ENCODE measurements around the gene TUBB4B.

The TUBB4B gene

DNA sequence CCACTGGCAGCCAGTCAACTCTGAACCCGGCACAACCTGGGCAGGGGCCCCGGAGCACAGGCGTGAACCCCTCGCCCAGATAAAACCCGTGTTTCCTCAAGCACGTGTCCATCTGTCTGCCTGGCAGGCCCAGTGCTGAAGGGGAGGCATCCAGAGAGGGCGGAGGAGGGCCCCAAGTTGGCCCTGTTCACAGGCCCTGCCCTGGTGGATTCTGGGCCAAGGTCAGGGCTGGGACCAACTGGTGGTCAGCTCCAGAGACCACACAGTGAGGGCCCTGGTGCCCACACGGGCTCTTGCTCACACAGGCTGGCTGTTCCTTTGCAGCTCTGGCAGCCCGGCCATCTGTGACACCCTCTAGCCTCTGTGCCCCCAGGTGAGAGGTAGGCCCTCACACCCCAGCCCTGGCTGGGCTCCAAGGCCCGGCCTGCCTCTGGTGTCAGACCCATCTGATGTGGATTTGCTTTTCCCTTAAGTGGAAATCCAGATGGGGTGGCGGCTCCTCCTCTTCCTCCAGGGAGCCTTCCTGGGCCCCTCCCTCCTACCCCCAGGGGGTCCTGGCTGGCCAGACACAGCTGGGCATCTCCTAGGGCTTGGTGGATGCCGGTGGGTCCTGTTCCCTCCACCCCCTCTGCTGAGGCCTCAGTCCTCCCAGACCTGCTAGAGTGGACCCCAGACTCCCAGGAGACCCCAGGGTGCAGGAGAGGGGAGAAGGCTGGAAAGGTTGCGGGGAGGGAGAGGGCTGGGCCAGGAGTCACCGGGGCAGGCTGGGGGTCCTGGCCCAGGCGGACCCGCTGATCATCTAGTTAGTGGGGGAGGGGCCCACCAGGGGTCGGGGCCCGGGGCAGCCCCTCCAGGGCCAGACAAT, 9.5 kb downstream of the TUBB4B start:
- in situ Hi-C loops (cut with HindIII; ENCODE audit: low sequenced_read_pairs), result no loop called here
- DNase-seq (ENCODE audit: low read depth, low spot score), result no peak
- TF ChIP-seq, protein P1, sequence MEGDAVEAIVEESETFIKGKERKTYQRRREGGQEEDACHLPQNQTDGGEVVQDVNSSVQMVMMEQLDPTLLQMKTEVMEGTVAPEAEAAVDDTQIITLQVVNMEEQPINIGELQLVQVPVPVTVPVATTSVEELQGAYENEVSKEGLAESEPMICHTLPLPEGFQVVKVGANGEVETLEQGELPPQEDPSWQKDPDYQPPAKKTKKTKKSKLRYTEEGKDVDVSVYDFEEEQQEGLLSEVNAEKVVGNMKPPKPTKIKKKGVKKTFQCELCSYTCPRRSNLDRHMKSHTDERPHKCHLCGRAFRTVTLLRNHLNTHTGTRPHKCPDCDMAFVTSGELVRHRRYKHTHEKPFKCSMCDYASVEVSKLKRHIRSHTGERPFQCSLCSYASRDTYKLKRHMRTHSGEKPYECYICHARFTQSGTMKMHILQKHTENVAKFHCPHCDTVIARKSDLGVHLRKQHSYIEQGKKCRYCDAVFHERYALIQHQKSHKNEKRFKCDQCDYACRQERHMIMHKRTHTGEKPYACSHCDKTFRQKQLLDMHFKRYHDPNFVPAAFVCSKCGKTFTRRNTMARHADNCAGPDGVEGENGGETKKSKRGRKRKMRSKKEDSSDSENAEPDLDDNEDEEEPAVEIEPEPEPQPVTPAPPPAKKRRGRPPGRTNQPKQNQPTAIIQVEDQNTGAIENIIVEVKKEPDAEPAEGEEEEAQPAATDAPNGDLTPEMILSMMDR (IDR thresholded peaks at IDR 0.05; ENCODE audit: low read depth, low read length), result no peak
- no peak overlapping the region for H3K4me3 ChIP-seq (ENCODE audit: low read depth, low read length)

- H3K4me3 ChIP-seq (ENCODE audit: low read depth, low read length), result no peak within 1 kb of the TSS
- TF ChIP-seq, protein P1 (IDR thresholded peaks at IDR 0.05; ENCODE audit: low read depth, low read length), result no peak
- in situ Hi-C loops (cut with HindIII; ENCODE audit: low sequenced_read_pairs), result no loop called here
- DNase-seq (ENCODE audit: low read depth, low spot score), result no peak
Measured at GRCh38 chr9:137251194-137251461, 10.0 kb downstream of the TUBB4B start, which contains the start of gene STPG3. Gene STPG3 (plus strand): TSS chr9:137251286. CDS start chr9:137251287, 1 bp downstream.

- in situ Hi-C loops (cut with HindIII; ENCODE audit: low sequenced_read_pairs), result no loop called here
- no peak overlapping the region for H3K4me3 ChIP-seq (ENCODE audit: low read depth, low read length)
- no peak for DNase-seq (ENCODE audit: low read depth, low spot score)
- TF ChIP-seq, protein P1 (IDR thresholded peaks at IDR 0.05; ENCODE audit: low read depth, low read length), result no peak
Measured at GRCh38 chr9:137251490-137252268, 10.6 kb downstream of the TUBB4B start.

GRCh38 chr9:137252555-137253506, 11.7 kb downstream of the TUBB4B start:
- no peak overlapping the region for H3K4me3 ChIP-seq (ENCODE audit: low read depth, low read length)
- TF ChIP-seq, protein P1 (IDR thresholded peaks at IDR 0.05; ENCODE audit: low read depth, low read length), result no peak
- in situ Hi-C loops (cut with HindIII; ENCODE audit: low sequenced_read_pairs), result no loop called here
- DNase-seq (ENCODE audit: low read depth, low spot score), result no peak

GRCh38 chr9:137253717-137254623, 12.9 kb downstream of the TUBB4B start:
- TF ChIP-seq, protein P1 (IDR thresholded peaks at IDR 0.05; ENCODE audit: low read depth, low read length), result no peak
- in situ Hi-C loops (cut with HindIII; ENCODE audit: low sequenced_read_pairs), result no loop called here
- H3K4me3 ChIP-seq (ENCODE audit: low read depth, low read length), result peak overlapping the region; percentile 76
- no peak for DNase-seq (ENCODE audit: low read depth, low spot score)

Data from astrocyte of the spinal cord (primary cell).